Immature natural killer cell (primary cell): ENCODE data around the gene SHE. TPM values are rescaled to one million over a fixed set of nuclear protein-coding genes. Genes with fewer than 3 reads are reported as not detected.
"Not testable (repeated sequence)": the region's sequence is repeated elsewhere in the genome, so short reads cannot be mapped to it uniquely, and the experiment has no call there.

Experiments
- DNase-seq, 3 donors: peaks; one replicate each; pipeline ENCODE4 v3.0.0; 2022; ENCODE audit warnings: mixed read lengths in 1 of 3
- H3K27ac Mint-ChIP-seq, 6 donors: one replicate each; pipeline ENCODE4 v1.8.0; 2020; ENCODE audit warnings: mixed read lengths in 6 of 6, mild to moderate bottlenecking in 5 of 6, inconsistent platforms in 4 of 6, moderate library complexity in 3 of 6
- H3K27me3 Mint-ChIP-seq, 3 donors: one replicate each; pipeline ENCODE4 v1.8.0; 2020 to 2021; ENCODE audit warnings: low read depth in 3 of 3, mild to moderate bottlenecking in 3 of 3, mixed read lengths in 3 of 3, moderate library complexity in 3 of 3, inconsistent platforms in 1 of 3
- H3K36me3 Mint-ChIP-seq, 3 donors: one replicate each; pipeline ENCODE4 v1.8.0; 2020; ENCODE audit warnings: mixed read lengths in 3 of 3, inconsistent platforms in 2 of 3, mild to moderate bottlenecking in 2 of 3
- H3K4me1 Mint-ChIP-seq, 2 donors: one replicate each; pipeline ENCODE4 v1.8.0; 2020; ENCODE audit warnings: inconsistent platforms in 2 of 2, mild to moderate bottlenecking in 2 of 2, mixed read lengths in 2 of 2, moderate library complexity in 1 of 2
- H3K4me3 Mint-ChIP-seq, 5 donors: one replicate each; pipeline ENCODE4 v1.8.0; 2020; ENCODE audit warnings: mild to moderate bottlenecking in 5 of 5, mixed read lengths in 5 of 5, inconsistent platforms in 3 of 5, moderate library complexity in 3 of 5
- H3K9me3 Mint-ChIP-seq, 6 donors: one replicate each; pipeline ENCODE4 v1.8.0; 2020; ENCODE audit warnings: mild to moderate bottlenecking in 6 of 6, mixed read lengths in 6 of 6, inconsistent platforms in 4 of 6, moderate library complexity in 3 of 6
- polyA plus RNA-seq, 3 donors: library from polyadenylated mRNA; unstranded; fragments of 300-500 nt; fragmentation: Illumina TruSeq; gene quantifications; one replicate each; pipeline ENCODE4 v1.2.3, GENCODE V29; 2021

Gene SHE
- polyA plus RNA-seq, 3 donors from 2014 or later: 0.13 TPM; not detected in 2

GRCh38 chr1:154533952-154534844, 32.0 kb upstream of the SHE start:
- DNase-seq: no peak
- no peak overlapping the region for H3K27ac Mint-ChIP-seq
- no peak overlapping the region for H3K4me3 Mint-ChIP-seq
- H3K27me3 Mint-ChIP-seq: peaks cover 3 to 9% (median 7%) of the 10 kb centered on the region in 3 donors
- H3K4me1 Mint-ChIP-seq: no peaks in the 10 kb centered on the region
- H3K9me3 Mint-ChIP-seq: no peaks in the 10 kb centered on the region
- H3K36me3 Mint-ChIP-seq: no peaks in the 10 kb centered on the region

DNA sequence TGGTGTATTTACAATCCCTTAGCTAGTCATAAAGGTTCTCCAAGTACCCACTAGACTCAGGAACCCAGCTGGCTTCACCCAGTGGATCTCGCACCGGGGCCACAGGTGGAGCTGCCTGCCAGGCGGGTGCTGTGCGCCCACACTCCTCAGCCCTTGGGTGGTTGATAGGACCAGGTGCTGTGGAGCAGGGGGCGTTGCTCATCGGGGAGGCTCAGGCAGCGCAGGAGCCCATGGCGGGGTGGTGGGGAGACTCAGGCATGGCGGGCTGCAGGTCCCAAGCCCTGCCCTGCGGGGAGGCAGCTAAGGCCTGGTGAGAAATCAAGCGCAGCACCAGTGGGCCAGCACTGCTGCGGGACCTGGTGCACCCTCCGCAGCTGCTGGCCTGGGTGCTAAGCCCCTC, 29.7 kb upstream of the SHE start:
- not testable (repeated sequence) for H3K27ac Mint-ChIP-seq, DNase-seq, H3K9me3 Mint-ChIP-seq, H3K27me3 Mint-ChIP-seq, H3K4me3 Mint-ChIP-seq, H3K4me1 Mint-ChIP-seq, H3K36me3 Mint-ChIP-seq

GRCh38 chr1:154529308-154529707, 27.1 kb upstream of the SHE start:
- no peak overlapping the region for H3K4me3 Mint-ChIP-seq
- H3K36me3 Mint-ChIP-seq: no peaks in the 10 kb centered on the region
- H3K27me3 Mint-ChIP-seq: peaks cover 0 to 4% (median 0%) of the 10 kb centered on the region in 3 donors
- H3K27ac Mint-ChIP-seq: no peak overlapping the region
- no peak for DNase-seq
- no peaks in the 10 kb centered on the region for H3K4me1 Mint-ChIP-seq
- H3K9me3 Mint-ChIP-seq: no peaks in the 10 kb centered on the region

GRCh38 chr1:154527192-154527591, 25.0 kb upstream of the SHE start:
- Mint-ChIP-seq H3K36me3 (no peaks in the 10 kb centered on the region), H3K27me3 (peaks cover 0 to 7% (median 3%) of the 10 kb centered on the region in 3 donors), H3K4me1 (no peaks in the 10 kb centered on the region), H3K9me3 (no peaks in the 10 kb centered on the region), H3K4me3 (no peak overlapping the region), H3K27ac (no peak overlapping the region)
- DNase-seq: no peak

- H3K4me3 Mint-ChIP-seq: no peak overlapping the region
- no peaks in the 10 kb centered on the region for H3K9me3 Mint-ChIP-seq
- H3K36me3 Mint-ChIP-seq: no peaks in the 10 kb centered on the region
- H3K4me1 Mint-ChIP-seq: no peaks in the 10 kb centered on the region
- no peak for DNase-seq
- no peak overlapping the region for H3K27ac Mint-ChIP-seq
- peaks cover 1 to 7% (median 1%) of the 10 kb centered on the region in 3 donors for H3K27me3 Mint-ChIP-seq
These were observed 22.7 kb upstream of the SHE start for GRCh38 chr1:154524881-154525280.

DNA sequence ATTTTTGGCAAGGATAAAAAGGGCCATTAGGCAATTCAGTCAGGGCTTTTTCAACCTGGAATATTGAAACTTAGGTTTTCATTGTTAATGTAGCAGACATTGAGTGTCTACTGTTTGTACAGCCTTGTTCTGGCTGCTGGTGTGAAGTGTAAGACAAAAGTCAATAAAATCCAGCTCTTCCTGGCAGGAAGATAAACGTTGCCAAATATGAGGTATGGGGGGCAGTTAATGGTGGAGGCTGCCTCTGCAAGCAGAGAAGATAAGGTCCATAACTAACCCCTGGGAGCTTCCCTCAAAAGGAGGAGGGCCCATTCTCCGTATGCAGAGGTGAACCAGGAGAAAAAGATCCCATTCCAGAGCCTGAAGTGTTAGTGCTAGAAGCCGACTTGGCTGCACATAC, 19.5 kb upstream of the SHE start:
- no peaks in the 10 kb centered on the region for H3K4me1 Mint-ChIP-seq
- no peaks in the 10 kb centered on the region for H3K36me3 Mint-ChIP-seq
- H3K27ac Mint-ChIP-seq: no peak overlapping the region
- no peak for DNase-seq
- no peaks in the 10 kb centered on the region for H3K9me3 Mint-ChIP-seq
- no peak overlapping the region for H3K4me3 Mint-ChIP-seq
- peaks cover 0 to 12% (median 2%) of the 10 kb centered on the region in 3 donors for H3K27me3 Mint-ChIP-seq

GRCh38 chr1:154520333-154520732, 18.1 kb upstream of the SHE start:
- Mint-ChIP-seq H3K36me3 (no peaks in the 10 kb centered on the region), H3K4me3 (no peak overlapping the region), H3K27me3 (peaks cover 2 to 16% (median 3%) of the 10 kb centered on the region in 3 donors), H3K9me3 (no peaks in the 10 kb centered on the region), H3K27ac (no peak overlapping the region), H3K4me1 (no peaks in the 10 kb centered on the region)
- no peak for DNase-seq

GRCh38 chr1:154519591-154519991, 17.4 kb upstream of the SHE start:
- no peaks in the 10 kb centered on the region for H3K36me3 Mint-ChIP-seq
- DNase-seq: no peak
- peaks cover 2 to 16% (median 3%) of the 10 kb centered on the region in 3 donors for H3K27me3 Mint-ChIP-seq
- H3K4me1 Mint-ChIP-seq: no peaks in the 10 kb centered on the region
- no peak overlapping the region for H3K4me3 Mint-ChIP-seq
- no peak overlapping the region for H3K27ac Mint-ChIP-seq
- H3K9me3 Mint-ChIP-seq: no peaks in the 10 kb centered on the region

- H3K4me1 Mint-ChIP-seq: no peaks in the 10 kb centered on the region
- H3K27me3 Mint-ChIP-seq: peaks cover 3 to 16% (median 3%) of the 10 kb centered on the region in 3 donors
- H3K4me3 Mint-ChIP-seq: no peak overlapping the region
- no peaks in the 10 kb centered on the region for H3K36me3 Mint-ChIP-seq
- no peak for DNase-seq
- no peaks in the 10 kb centered on the region for H3K9me3 Mint-ChIP-seq
- H3K27ac Mint-ChIP-seq: no peak overlapping the region
These were observed 15.4 kb upstream of the SHE start for GRCh38 chr1:154517661-154518060.

GRCh38 chr1:154514066-154514553, 11.9 kb upstream of the SHE start:
- no peak overlapping the region for H3K4me3 Mint-ChIP-seq
- H3K27me3 Mint-ChIP-seq: peaks cover 6 to 20% (median 7%) of the 10 kb centered on the region in 3 donors
- no peak overlapping the region for H3K27ac Mint-ChIP-seq
- no peaks in the 10 kb centered on the region for H3K4me1 Mint-ChIP-seq
- no peak for DNase-seq
- no peaks in the 10 kb centered on the region for H3K36me3 Mint-ChIP-seq
- H3K9me3 Mint-ChIP-seq: no peaks in the 10 kb centered on the region

- H3K9me3 Mint-ChIP-seq: no peaks in the 10 kb centered on the region
- H3K4me1 Mint-ChIP-seq: no peaks in the 10 kb centered on the region
- no peak overlapping the region for H3K4me3 Mint-ChIP-seq
- peaks cover 6 to 20% (median 7%) of the 10 kb centered on the region in 3 donors for H3K27me3 Mint-ChIP-seq
- no peak overlapping the region for H3K27ac Mint-ChIP-seq
- H3K36me3 Mint-ChIP-seq: no peaks in the 10 kb centered on the region
- DNase-seq: no peak
These were observed 10.5 kb upstream of the SHE start for GRCh38 chr1:154512760-154513159.

DNA sequence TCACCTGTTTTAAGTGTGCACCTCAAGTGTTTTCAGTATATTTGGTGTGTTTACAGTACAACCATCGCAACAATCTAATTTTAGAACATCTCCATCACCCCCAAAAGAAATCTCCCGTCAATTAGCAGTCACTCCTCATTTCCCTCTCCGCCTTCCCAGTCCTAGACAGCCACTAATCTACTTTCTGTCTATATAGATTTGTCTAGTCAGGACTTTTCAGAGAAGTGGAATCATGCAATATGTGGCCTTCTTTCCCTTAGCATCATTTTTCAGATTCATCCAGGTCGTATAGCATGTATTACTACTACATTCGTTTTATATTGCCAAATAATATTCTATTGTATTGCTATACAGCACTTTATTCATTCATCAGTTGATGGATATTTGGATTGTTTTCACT, 1.7 kb upstream of the SHE start:
- peaks cover 0 to 7% (median 0%) of the 10 kb centered on the region in 3 donors for H3K36me3 Mint-ChIP-seq
- peaks cover 21 to 29% of the 10 kb centered on the region in 2 donors for H3K4me1 Mint-ChIP-seq
- H3K9me3 Mint-ChIP-seq: peaks cover 0 to 2% (median 0%) of the 10 kb centered on the region in 6 donors
- no peak overlapping the region for H3K27ac Mint-ChIP-seq
- H3K4me3 Mint-ChIP-seq: peak overlapping the region; percentile 51 to 63 (median 61)
- H3K27me3 Mint-ChIP-seq: peaks cover 12 to 35% (median 23%) of the 10 kb centered on the region in 3 donors
- no peak for DNase-seq

DNA sequence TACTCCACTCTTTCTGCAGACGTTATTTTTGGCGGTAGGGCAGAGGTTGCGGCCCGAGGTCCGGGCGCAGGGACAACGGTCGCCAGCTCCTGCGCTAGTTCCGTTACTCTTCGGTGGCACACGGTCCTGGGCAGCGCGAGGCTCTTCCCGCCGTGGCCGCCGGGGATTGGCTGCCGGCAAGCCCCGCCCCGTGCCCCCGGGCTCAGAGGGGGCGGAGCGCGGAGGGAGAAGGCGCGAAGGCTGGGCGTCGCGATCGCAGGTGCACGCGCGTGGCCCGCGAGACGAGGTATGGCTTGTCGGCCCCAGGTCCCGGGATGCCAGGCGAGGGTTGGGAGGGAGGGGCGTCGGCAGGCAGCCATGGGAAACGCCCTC, 518 bp upstream of the SHE start:
- H3K36me3 Mint-ChIP-seq: peaks cover 0 to 7% (median 0%) of the 10 kb centered on the region in 3 donors
- DNase-seq: no peak
- H3K4me1 Mint-ChIP-seq: peaks cover 21 to 29% of the 10 kb centered on the region in 2 donors
- peaks cover 12 to 35% (median 23%) of the 10 kb centered on the region in 3 donors for H3K27me3 Mint-ChIP-seq
- peak overlapping the region; percentile 35 to 83 (median 54) for H3K4me3 Mint-ChIP-seq
- H3K27ac Mint-ChIP-seq: no peak overlapping the region
- peaks cover 0 to 2% (median 0%) of the 10 kb centered on the region in 6 donors for H3K9me3 Mint-ChIP-seq

- peaks cover 12 to 29% (median 23%) of the 10 kb centered on the region in 3 donors for H3K27me3 Mint-ChIP-seq
- peaks cover 0 to 2% (median 0%) of the 10 kb centered on the region in 6 donors for H3K9me3 Mint-ChIP-seq
- peak overlapping the region; percentile 36 to 76 (median 65) for H3K4me3 Mint-ChIP-seq
These were observed 668 bp downstream of the SHE start for GRCh38 chr1:154501423-154502065.

More at GRCh38 chr1:154501423-154502065, 668 bp downstream of the SHE start:
- Mint-ChIP-seq H3K27ac (no peak overlapping the region), H3K4me1 (peaks cover 25 to 36% of the 10 kb centered on the region in 2 donors), H3K36me3 (peaks cover 0 to 7% (median 0%) of the 10 kb centered on the region in 3 donors)
- peak in 1 of 3 donors; percentile 13 for DNase-seq
